NCI-H345 treated with DMSO at 0.1 percent for 48 hours (cell line): ENCODE data around the gene SYT8.
"Not testable (repeated sequence)": the region's sequence is repeated elsewhere in the genome, so short reads cannot be mapped to it uniquely, and the experiment has no call there.

Experiments
- DNase-seq: peaks from one replicate; lab custom pipeline; 2025; ENCODE audit not compliant: unreplicated experiment; lab: John Stamatoyannopoulos, UW

SYT8 gene

DNA sequence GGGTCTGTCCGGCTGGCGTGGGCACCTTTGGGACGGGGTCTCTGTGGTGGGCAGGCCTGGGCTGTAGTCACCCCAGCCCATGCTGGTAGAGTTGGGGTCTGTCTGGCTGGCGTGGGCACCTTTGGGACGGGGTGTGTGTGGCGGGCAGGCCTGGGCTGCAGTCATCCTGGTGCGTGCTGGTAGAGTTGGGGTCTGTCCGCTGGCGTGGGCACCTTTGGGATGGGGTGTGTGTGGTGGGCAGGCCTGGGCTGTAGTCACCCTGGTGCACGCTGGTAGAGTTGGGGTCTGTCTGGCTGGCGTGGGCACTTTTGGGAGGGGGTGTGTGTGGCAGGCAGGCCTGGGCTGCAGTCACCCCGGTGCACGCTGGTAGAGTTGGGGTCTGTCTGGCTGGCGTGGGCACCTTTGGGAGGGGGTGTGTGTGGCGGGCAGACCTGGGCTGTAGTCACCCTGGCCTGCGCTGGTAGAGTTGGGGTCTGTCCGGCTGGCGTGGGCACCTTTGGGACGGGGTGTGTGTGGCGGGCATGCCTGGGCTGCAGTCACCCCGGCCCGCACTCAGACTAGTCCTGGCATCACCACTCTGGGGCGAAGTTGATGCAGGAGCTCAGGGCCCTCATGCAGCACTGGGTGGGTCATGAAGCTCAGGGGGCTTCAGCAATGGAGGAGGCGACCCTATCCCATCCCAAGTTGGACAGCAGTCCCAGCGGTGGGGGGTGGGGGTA lies 37.6 kb downstream of the SYT8 start:
- DNase-seq = no peak

- DNase-seq = no peak
These were observed 38.4 kb downstream of the SYT8 start for GRCh38 chr11:1873048-1873812.

DNA sequence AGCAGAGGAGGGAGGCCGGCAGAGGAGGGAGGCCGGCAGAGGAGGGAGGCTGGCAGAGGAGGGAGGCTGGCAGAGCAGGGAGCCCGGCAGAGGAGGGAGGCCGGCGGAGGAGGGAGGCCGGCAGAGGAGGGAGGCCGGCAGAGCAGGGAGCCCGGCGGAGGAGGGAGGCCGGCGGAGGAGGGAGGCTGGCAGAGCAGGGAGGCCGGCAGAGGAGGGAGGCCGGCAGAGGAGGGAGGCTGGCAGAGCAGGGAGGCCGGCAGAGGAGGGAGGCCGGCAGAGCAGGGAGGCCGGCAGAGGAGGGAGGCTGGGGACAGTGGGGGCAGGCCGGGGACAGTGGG lies 39.0 kb downstream of the SYT8 start:
- DNase-seq = not testable (repeated sequence)

- not testable (repeated sequence) for DNase-seq
These were observed 39.8 kb downstream of the SYT8 start for GRCh38 chr11:1874441-1875092.

GRCh38 chr11:1875093-1875850 lies 40.5 kb downstream of the SYT8 start:
- DNase-seq = peak; percentile 2

DNA sequence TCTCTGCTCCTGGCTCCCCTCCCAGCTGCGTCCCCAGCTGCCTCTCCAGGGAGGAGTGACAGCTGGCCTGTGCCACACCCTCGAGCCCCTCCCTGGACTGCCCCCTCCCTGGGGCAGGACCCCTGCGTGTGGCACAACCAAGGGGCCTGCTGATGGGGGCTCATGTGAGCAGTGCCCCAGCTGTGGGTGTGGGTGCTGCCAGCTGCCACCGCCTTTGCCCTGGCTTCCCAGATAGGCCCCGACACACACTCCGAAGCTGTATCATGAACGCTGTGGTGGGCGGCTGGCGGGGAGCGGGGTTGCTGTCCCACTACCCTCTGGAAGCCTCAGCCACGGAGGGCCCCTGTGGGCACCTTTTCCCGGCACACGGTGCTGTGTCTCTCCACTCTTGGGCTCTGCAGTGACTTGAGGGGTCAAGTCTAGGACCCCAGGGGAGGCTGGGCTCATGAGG lies 41.1 kb downstream of the SYT8 start:
- not testable (repeated sequence) for DNase-seq

- no peak for DNase-seq
These were observed 41.7 kb downstream of the SYT8 start for GRCh38 chr11:1876361-1877063.

DNA sequence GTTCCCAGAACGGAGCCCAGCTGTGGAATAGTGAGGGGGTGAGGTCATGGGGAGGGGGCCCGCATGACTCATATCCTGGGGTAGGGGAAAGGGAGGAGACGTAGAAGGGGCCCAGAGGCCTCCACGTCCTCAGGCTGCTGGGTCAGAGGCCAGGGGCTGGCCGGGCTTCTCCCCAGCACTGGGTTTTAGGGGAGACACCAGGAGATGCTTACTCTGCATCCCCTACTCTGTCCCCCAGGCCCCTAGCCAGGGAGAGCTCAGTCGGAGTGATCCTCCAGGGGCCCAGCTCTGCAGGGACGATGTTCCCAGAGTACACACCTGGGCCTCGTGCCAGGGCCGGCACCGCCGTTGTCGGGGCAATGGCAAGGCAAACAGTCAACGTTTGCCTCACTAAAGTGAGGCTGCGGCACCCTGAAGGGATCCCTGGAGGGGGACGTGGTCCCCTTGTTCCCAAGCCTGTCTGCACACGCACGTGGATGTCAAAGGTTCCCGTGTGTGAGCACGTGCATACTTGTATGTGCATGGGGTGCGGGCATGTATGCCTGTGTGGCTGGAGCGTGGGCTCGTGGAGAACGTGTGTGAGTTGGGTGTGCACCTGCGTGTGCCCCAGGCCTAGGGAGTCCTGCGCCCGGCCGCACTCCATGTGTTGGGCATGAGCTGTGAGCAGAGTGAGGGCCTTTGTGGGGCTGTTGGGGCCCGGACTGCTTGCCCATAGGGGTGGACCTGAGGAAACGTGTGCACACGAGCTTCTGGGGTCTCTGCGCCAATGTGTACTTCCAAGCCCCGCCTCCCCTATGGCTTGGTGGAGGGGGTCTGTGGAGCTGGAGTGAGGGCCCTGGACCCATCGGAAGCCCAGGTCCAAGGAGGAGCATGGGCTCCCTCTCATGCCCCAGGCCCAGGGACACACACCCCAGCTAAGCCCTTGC lies 42.7 kb downstream of the SYT8 start:
- DNase-seq = peak; percentile 35

DNA sequence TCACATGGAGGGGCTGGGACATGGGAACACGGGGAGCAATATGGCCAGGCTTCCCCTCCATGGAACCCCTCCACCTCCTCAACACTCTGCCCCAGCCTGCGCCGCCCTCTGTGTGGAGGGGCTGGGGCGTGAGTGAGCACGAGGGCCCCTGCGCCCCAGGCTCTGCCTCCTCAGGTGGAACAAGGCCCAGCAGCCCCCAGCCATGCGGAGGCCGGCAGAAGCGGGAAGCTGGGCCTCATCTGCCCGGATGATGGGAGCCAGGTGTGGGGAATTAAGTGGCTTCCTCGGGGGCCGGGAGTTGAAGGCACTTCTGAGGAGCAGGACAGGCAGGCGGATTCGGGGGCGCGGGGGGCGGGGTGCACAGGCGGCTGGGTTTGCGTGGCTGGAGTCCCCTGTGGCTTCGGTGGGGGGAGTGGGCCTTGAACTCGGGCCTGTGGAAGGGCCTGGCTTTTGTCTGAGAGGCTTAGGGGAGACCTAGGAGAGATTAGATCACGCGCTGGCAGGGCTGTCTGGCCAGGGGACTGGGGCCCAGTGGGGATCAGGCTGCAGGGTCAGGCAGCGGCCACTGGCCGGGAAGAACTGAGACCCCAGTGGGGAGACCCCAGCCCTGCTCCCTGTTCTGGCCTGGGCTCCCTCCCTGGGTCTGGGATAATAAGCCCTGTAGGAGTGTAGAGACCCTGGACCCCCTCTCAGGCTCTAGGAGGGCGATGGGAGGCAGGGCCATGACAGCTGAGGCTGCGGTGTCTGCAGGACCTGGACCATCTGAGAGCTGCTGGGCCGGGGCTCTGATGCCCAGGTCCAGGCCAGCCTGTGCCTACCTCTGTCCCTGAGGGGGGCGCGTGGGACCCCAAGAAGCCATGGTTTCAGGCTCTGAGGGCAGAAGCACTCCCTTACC lies 43.6 kb downstream of the SYT8 start:
- DNase-seq = no peak

- DNase-seq = no peak
These were observed 44.7 kb downstream of the SYT8 start for GRCh38 chr11:1879342-1879940.

- no peak for DNase-seq
These were observed 45.3 kb downstream of the SYT8 start for GRCh38 chr11:1879941-1880720.

GRCh38 chr11:1880746-1881441 lies 46.1 kb downstream of the SYT8 start:
- no peak for DNase-seq

DNA sequence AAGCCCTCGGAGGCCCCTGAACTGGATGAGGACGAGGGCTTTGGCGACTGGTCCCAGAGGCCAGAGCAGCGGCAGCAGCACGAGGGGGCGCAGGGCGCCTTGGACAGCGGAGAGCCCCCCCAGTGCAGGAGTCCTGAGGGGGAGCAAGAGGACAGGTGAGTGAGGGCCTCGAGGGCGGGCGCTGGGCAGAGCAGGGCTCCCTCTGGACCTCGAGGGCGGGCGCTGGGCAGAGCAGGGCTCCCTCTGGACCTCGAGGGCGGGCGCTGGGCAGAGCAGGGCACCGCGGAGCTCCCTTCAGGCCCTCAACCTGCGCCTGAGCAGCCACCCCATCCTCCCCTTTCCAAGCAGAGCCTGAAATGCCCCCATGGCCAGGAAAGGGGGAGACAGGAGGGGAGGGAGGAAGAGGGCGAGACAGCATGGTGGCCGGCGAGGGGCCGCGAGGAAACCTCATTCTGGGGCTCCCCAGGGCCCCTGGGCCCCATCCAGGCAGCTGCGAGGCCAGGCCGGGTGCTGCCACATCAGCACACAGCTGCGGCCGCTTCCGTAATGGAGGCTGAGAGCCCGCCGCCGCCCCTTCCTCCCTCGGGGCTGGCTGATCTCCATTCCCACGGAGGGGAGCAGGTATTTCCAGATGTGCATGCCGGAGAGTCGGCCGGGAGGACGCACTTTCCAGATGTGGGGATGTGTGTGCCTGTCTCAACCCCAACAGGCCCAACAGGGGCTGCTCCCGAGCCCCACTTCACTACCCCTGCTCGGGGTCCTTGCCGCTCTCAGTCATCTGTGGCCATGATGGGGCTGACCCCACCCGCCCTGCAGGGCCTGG lies 46.9 kb downstream of the SYT8 start:
- DNase-seq = no peak

GRCh38 chr11:1882265-1883238 lies 47.8 kb downstream of the SYT8 start:
- DNase-seq = peak; percentile 52
